ENCODE measurements around the gene TRIO.
"Not testable (repeated sequence)": the region's sequence is repeated elsewhere in the genome, so short reads cannot be mapped to it uniquely, and the experiment has no call there.

Gene TRIO

DNA sequence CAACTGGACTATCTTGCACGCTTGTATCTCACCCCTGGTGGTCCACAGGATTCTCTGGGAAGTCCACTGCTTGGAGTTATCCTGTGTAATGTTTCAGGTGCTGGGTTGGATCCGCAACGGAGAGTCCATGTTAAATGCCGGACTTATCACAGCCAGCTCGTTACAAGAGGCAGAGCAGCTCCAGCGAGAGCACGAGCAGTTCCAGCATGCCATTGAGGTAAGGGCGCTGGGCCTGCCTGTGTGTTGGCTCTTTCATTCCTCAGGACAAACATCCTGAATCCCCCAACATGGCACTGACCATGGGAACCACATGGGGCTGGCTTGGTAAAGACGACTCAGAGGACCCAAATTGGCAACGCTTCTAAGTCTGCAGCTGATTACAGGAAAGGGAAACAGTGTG is 223.6 kb downstream of the TRIO start:
- DNase-seq, result no peak

DNA sequence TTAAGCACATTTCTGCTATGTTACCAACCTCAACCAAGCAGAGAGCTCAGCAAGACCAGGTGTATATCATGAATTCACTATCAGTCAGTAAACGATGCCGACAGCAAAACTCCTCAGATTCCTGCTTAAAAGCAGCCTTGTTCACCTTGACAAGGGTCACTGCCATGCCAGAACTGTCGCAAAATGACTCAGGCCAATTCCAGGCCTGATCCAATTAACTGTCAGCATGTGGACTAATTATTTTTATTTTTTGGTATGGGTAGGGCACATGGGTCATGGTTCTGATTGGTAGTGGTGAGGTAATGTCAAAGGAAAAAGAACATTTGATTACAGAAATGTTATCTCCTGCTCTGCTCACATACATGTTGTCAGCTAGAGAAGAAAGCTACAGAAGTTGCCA is 224.2 kb downstream of the TRIO start:
- DNase-seq, result no peak

DNA sequence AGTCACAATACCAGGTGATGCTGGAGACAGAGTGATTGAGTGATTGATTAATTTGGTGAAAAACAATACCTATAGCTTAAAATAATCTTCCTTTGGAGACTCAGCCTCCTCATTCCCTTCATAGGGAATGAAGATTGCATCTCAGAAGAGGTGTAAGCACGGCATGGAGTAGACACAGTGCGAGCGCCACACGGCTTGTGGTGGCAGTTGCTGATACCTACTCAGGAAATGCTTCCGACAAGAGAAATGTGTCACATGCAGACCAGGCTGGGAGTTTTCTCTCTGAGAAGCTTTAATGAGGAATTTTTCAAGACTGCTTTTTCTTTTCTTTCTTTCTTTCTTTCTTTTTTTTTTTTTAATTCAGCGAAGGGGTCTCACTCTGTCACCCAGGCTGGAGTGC is 226.6 kb downstream of the TRIO start:
- no peak for DNase-seq

DNA sequence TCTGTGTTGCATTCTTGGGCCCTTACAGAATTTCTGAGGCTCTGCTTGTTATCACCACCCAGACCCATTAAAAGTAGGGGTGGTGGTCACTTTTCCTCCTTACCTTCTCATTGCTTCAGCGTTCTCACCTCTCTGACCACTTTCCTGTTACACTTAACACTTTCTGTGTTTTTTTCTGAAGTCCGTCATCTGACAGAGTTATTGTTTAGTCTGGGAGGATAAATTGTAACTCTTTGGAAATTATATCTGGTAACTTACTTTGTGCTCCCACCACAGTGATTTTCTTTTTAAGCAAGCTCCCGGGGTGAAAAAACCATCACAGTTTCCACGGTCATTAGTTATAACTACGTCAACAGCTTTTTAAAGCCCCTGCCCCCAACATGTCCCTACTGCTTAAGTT is 227.2 kb downstream of the TRIO start:
- DNase-seq, result no peak

DNA sequence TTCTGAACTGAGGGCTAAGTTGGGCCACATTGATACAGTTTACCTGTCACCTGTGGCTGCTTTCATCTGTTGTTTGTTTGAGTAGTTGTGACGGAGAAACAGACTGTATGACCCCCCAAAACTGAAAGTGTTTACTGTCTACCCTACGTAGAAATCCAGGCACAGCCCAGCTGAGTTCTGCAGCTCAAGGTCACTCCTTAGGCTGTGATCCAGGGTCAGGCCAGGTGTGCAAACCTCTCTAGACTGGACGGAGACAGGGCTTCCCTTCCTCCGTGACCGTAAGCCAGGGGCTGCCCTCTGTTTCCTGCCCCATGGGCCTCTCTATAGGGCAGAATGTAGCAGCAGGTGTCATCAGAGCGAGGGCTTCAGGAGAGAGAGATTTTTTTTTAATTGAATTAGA is 230.5 kb downstream of the TRIO start:
- no peak for DNase-seq

DNA sequence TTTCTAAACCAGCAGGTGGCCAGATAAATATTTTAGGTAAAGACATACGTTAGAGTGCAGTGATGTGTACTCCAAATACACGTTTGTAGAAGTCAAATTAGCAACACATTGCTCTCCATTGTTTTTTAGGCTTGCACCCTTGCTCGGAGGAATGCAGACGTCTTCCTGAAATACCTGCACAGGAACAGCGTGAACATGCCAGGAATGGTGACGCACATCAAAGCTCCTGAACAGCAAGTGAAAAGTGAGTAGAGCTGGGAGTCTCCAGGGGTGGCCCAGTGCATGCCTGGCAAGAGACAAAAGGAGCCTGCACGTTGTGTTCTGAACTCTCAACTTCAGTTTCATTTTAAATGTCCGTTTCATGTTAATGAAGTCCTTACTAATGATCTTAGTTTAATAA is 231.0 kb downstream of the TRIO start:
- no peak for DNase-seq

DNA sequence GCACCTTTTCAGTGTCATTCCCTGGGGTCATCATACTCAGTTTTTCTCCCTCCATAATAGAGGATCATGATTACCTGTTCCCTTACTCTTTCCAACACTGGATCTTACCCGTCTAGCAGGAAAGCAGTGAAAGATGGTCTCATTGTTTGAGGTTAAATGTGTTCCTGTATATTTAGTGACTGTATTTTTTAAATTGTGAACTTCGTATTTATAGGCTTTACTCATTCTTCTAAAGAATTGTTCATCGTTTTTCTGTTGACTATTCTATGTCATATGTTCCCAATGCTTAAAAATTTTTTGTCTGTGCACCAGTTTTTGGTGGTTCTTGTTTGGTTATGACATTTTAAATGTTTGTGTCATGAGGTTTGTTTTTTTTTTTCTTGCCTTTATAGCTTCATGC is 233.6 kb downstream of the TRIO start:
- DNase-seq, result no peak

DNA sequence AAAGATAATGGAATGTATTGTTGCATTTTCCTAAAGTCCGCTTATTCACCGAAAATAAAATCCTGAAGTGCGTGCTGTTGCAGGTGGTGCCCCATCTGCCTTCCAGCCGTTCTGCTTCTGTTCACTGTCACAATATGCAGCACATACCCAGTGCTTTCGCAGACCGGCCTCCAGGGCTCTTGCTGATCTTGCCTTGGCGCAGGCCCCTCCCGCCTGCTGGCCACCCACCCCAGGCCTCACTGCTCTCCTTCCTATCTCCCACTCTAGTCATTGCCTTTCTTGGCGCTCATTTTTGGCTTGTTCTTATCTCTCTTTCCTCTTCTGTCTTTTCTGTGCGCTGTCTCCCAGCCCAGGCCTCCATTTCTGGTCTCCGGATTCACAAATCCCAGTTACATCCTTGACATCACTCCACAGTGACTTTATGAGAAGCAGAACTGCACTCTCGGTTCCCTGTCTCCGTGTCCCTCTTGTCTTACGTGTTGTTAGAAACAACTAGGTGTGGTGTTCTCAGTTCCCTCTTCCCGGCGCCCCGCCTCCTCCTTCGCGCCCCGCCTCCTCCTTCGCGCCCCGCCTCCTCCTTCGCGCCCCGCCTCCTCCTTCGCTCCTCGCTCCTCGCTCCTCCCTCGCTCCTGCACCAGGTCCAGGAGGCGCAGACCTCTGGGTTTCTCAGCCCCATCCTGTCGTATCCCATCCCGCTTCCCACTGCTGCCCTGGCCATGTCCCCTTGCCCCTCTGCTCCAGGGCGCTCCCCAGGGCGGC is 236.8 kb downstream of the TRIO start:
- DNase-seq, result no peak

DNA sequence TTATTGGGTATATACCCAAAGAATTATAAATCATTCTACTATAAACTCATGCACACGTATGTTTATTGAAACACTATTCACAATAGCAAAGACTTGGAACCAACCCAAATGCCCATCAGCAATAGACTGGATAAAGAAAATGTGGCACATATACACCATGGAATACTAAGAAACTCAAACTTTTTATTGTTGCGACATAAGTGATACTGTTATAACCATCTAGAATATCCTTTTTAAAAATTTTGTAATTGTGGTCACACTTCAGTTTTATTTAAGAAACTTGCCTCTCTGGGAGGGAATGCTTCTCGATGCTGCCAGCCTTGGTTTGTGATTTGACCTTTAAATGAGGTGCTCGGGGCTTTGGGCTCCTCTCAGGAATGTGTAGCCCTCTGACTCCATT is 237.6 kb downstream of the TRIO start:
- no peak for DNase-seq

DNA sequence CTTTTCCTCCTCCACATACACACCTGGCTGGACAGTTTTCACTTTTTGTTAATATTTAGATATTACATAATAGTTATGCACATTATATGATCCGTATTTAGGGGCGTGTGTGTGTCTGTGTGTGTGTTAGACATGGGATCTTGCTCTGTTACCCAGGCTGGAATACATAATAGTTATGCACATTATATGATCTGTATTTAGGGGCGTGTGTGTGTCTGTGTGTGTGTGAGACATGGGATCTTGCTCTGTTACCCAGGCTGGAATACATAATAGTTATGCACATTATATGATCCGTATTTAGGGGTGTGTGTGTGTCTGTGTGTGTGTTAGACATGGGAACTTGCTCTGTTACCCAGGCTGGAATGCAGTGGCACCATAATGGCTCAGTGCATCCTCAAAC is 239.5 kb downstream of the TRIO start:
- DNase-seq, result no peak

DNA sequence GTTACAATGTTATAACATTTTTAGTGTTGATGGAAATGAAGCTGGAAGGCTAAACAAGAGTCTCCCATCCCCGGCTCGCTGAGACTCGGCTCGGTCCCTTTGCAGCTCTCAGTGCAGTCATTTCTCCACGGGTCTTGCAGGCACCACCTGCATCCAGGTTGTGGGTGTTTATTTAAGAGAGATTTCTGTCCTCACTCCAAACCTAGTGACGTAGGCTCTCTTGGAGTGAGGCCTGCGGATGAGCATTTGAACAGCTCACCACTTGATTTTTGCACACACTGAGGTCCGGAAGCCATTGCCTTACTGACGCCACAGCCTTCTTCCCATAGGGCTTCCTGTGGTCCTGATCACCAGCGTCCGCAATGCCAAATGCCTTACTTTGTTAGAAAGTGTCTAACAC is 240.8 kb downstream of the TRIO start:
- no peak for DNase-seq

DNA sequence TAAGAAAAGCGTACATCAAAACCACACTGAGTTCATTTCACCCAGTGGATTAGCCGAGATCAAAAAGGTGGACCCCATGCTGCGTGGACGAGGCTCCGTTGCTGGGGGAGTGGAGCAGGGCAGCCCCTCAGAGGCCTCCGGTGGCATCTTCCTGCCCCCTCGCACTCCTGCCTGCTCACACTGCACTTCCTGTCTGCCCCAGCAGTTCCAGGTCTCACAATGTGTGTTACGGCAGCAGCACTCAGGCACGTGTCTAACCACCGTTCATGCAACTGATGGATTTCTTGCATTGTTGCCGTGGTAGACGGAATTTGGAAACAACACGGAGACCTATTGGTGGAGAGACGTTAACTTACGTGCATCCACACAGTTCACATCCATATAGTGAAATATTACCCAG is 241.9 kb downstream of the TRIO start:
- no peak for DNase-seq

DNA sequence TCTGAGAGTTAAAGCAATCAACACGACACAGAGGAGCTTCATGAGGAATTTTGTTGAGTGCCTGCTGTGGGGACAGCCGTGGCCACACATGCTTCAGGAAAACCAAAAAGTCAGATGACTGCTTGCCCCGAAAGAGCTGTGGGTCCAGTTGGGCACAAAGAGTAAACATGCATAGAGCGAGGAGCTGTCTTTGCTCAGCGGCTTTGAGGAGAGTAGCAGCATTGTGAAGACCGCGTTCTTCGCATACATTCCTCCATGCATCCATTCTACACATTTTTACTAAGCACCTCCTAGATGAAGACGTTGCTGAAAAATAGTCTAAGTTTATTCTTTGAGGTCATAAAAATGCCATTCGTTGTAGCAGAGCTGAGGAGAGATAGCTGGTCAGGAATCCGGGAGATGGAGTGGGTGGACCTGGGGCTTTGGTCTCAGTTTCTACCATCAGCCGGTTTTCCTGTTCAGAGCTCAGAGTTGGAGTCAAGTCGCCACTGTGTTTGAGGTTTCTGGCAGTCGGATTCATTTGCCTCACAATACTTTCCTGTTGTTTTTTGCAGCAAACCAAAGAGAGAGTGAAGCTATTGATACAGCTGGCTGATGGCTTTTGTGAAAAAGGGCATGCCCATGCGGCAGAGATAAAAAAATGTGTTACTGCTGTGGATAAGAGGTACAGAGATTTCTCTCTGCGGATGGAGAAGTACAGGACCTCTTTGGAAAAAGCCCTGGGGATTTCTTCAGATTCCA is 243.9 kb downstream of the TRIO start:
- no peak for DNase-seq

DNA sequence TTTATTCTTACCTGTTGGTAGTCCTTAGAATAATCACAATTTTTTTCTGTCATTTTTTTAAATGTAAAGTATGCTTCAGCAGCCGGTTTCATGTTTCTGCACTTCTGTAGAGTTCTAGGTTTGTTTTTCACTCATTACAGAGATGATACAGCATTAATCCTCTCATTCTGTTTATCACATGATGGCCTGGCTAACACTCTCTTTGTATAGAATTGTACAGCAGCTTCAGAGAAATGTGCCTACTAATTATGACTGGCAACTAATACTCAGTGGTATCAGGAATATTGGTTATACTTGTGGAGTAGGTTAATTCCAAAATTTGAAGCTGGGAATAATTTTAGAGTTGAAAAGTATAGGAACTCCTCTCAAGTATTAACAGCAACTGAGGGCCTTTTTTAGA is 245.6 kb downstream of the TRIO start:
- DNase-seq, result no peak

DNA sequence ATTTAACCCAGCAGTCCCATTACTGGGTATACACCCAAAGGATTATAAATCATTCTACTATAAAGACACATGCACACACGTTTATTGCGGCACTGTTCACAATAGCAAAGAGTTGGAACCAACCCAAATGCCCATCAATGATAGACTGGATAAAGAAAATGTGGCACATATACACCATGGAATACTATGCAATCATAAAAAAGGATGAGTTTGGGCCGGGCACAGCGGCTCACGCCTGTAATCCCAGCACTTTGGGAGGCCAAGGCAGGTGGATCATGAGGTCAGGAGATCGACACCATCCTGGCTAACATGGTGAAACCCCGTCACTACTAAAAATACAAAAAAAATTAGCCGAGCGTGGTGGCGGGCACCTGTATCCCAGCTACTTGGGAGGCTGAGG is 249.4 kb downstream of the TRIO start:
- not testable (repeated sequence) for DNase-seq

DNA sequence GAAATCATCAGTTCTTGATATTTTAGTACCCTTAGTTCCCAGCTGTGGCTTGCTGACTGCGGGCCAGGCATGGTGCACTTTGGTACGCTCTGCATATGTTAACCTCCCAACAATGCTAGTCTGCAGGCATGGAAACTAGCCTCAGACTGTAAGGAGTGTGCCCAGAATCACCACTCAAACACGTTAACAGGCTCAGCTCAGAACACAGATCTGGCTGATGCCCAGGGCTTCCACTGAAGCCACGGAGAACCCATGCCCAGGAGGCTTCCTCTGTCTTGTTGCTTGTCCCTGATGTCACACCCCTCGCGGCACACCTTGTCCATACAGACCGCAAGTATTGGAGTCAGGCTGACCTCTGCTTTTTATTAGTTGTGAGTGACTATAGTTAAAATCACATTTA is 251.2 kb downstream of the TRIO start:
- no peak for DNase-seq

DNA sequence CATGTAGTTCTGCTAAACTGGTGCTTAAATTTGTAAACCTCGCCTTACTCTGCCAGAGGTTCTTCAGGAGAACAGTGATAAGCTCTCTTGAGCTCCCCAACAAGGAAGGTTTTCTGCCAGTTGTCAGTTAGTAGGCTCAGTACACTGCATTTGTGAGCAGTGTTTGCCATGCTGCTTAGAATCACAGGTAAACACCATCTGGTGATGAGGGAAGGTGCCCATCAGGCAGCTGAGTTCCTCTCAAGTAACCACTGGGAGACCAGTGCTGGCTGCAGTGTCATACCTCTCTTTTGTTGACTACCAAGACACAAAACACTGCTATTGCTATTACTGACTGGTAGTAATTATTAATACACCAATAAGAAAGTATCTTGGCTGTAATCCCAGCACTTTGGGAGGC is 252.3 kb downstream of the TRIO start:
- no peak for DNase-seq

DNA sequence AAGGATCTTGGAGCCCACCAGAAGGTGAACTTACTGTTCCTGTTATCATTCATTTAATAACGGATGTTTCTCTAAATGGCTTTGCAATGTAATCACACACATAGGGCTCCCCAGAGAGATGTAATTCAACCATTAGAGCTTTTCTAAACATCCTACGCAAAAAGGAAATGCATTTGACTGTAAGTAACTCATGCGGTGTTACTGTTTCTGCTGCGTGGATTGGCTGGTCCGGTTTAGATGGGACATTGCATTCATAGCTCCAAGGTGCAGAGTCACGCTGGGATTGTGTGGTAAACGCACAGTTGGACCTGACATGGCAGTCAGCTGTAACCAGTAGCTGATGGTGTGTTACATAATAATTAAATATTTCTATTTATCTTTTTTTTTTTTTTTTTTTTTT is 252.9 kb downstream of the TRIO start:
- no peak for DNase-seq

DNA sequence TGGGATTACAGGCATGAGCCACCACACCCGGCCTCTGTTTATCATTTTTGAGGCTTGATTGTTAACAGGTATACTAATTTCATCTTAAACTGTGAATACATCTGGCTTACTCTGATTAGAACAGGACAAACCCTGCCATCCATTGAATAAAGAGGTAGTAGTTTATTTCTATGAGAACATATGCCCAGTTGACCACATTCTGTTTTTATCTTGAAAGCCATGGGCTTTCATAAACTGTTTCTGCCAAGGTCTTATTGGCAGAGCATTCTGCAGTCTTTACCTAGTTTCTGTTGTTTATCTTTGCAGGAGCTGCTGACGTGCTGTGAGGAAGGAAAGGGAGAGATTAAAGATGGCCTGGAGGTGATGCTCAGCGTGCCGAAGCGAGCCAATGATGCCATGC is 253.6 kb downstream of the TRIO start:
- no peak for DNase-seq

DNA sequence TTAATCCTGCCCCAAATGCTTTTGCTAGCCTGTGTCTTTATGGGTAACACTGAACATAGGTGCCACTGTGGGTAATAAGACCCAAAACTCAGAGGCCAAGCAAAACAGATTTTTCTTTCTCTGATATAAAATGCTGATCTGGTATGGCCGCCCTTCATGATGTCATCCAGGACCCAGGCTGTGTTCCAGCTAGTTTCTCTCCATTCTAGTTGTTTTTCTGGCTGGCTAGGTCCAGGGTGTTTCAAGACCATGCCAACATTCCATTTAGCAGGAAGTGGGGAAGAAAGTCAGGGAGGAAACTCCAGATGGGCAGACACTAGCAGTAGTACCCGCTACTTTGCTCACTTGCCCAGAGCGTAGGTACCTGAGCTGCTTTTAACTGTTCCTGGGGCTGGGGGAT is 254.6 kb downstream of the TRIO start:
- no peak for DNase-seq

DNA sequence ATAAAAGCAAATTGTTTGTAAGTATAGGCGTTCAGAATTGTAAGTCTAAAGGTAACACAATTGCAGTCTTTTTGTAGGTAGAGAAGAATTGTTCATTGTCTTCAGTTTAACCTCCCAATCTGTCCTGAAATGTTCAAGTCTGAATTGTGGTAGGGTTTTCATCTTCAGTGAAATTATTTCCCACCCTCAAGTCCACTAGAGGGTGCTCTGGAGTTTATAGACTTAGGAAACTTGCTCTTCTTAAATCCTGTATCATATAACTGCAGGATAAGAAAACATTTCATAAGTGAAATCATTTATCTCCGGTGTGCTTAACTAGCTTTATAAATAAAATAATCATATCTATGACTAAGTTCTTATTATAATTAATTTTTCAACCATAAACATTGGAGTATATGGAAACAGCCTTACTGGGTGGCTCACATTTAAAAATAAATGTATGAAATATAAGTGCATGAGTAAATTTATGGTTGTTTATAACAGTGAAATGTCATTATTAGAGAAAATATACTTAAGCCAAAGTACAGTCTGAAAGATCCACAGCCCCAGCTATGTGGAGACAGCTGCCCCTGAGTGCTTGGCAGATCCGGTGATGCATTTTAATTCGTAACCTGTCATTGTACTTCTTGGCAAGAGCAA is 256.0 kb downstream of the TRIO start:
- DNase-seq, result peak in 1 of 2 donors; percentile 54

DNA sequence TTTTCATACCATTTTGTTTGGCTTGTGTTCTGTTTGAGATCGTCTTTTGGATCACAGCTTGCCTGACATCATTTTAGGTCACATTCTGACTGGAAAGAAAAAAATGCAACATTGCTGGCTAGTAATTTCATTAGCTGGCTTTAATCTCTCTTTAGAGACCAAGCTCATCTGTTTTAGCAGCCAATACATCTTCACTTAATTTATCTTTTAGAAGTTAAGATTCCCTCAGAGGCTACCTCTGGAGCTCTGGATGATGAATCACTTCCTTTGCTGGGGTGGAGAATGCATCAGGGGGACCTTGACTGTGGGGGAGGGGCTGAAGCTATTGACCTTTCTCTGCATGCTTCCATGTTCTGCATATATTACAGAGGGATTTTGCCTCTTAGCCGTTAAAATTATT is 256.9 kb downstream of the TRIO start:
- no peak for DNase-seq

DNA sequence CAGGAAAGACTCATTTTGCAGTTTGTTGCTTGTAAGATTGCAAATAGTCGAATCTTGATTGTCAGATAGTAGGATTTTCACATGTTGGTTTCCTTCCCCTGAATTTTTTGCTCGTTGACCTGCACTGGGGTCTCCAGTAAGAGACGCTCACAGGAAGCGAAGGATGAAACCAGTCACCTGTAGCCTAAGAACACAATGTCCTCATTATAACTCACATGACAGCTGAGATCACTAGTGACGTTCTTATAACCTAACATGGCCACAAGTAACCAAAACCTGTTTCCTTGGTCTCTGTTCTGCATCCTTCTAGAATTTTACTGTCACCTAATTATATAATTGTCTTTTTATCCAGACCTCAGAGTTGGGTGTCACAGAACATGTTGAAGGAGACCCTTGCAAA is 257.5 kb downstream of the TRIO start:
- DNase-seq, result no peak

DNA sequence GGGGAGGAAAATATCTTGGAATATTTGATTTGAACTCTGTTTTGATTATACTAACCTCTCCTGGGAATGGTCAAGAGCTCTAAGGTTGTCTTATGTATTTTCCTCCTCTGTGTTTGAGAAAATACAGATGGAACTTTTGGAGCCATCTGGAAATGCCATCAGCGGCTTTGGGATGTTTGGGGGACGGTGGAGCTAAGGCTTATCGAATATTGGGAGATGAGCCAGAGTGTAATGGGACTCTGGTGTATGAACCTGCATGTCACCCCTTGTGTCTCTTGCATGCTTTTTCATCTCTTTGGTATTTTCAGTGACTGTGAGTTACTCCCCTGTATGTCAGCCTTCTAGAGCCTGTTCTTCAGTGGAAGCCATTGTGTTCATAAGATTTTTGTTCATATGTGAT is 258.5 kb downstream of the TRIO start:
- no peak for DNase-seq
